H9 (cell line): ENCODE measurements around the gene FKBP4. TPM values are rescaled to one million over a fixed set of nuclear protein-coding genes. Genes with fewer than 3 reads are reported as not detected.

Experiments
- DNase-seq: peaks from one replicate; pipeline ENCODE4 v3.0.0-alpha.2; 2017
- H2AFZ ChIP-seq: one replicate; pipeline ENCODE4 v1.6.1; 2013; ENCODE audit warnings: mild to moderate bottlenecking, low read length, control low read depth, moderate library complexity
- H2AK5ac ChIP-seq: 2 replicates; pipeline ENCODE4 v1.6.1; 2013; ENCODE audit warnings: low read length, control low read depth, mixed read lengths; ENCODE audit not compliant: insufficient read length
- H2BK120ac ChIP-seq: one replicate; pipeline ENCODE4 v1.6.1; 2013; ENCODE audit warnings: low read depth, mild to moderate bottlenecking, low read length, control low read depth, inconsistent platforms; ENCODE audit not compliant: poor library complexity, severe bottlenecking
- H2BK12ac ChIP-seq: 2 replicates; pipeline ENCODE4 v1.6.1; 2013; ENCODE audit warnings: low read length, control low read depth, mixed read lengths, low read depth; ENCODE audit not compliant: insufficient read length
- H2BK15ac ChIP-seq: 2 replicates; pipeline ENCODE4 v1.6.1; 2013; ENCODE audit warnings: low read depth, low read length, control low read depth
- H2BK20ac ChIP-seq: one replicate; pipeline ENCODE4 v1.6.1; 2013; ENCODE audit warnings: low read depth, mild to moderate bottlenecking, low read length, control low read depth, inconsistent platforms; ENCODE audit not compliant: poor library complexity, severe bottlenecking
- H2BK5ac ChIP-seq: 2 replicates; pipeline ENCODE4 v1.6.1; 2013; ENCODE audit warnings: low read length, control low read depth, mixed read lengths; ENCODE audit not compliant: insufficient read length
- H3K14ac ChIP-seq: 2 replicates; pipeline ENCODE4 v1.6.1; 2013; ENCODE audit warnings: low read length, control low read depth; ENCODE audit not compliant: insufficient read depth
- H3K18ac ChIP-seq: 2 replicates; pipeline ENCODE4 v1.6.1; 2013; ENCODE audit warnings: low read depth, mild to moderate bottlenecking, mixed read lengths, low read length, control low read depth; ENCODE audit not compliant: insufficient read length
- H3K23ac ChIP-seq: 2 replicates; pipeline ENCODE4 v1.6.1; 2013; ENCODE audit warnings: low read length, control low read depth, mixed read lengths, low read depth; ENCODE audit not compliant: insufficient read length
- H3K23me2 ChIP-seq: 2 replicates; pipeline ENCODE4 v1.6.1; 2013; ENCODE audit warnings: low read depth, mild to moderate bottlenecking, mixed read lengths, low read length, control low read depth; ENCODE audit not compliant: insufficient read length, poor library complexity, severe bottlenecking
- H3K27ac ChIP-seq: 2 replicates; pipeline ENCODE4 v1.5.1; 2013; ENCODE audit warnings: low read length, control low read depth, mixed read lengths, low read depth; ENCODE audit not compliant: insufficient read length
- H3K27me3 ChIP-seq: 2 replicates; pipeline ENCODE4 v1.6.1; 2013; ENCODE audit warnings: low read length, control low read depth, inconsistent platforms; ENCODE audit not compliant: insufficient read depth
- H3K4ac ChIP-seq: 2 replicates; pipeline ENCODE4 v1.6.1; 2013; ENCODE audit warnings: low read depth, mild to moderate bottlenecking, control low read depth, inconsistent platforms, low read length, moderate library complexity
- H3K4me1 ChIP-seq: 2 replicates; pipeline ENCODE4 v1.6.1; 2013; ENCODE audit warnings: low read length, control low read depth, inconsistent platforms; ENCODE audit not compliant: insufficient read depth
- H3K4me2 ChIP-seq: 2 replicates; pipeline ENCODE4 v1.6.1; 2013; ENCODE audit warnings: low read length, control low read depth, mixed read lengths; ENCODE audit not compliant: insufficient read length, insufficient read depth
- H3K56ac ChIP-seq: 2 replicates; pipeline ENCODE4 v1.6.1; 2013; ENCODE audit warnings: low read depth, mild to moderate bottlenecking, mixed read lengths, low read length, control low read depth; ENCODE audit not compliant: insufficient read length
- H3K79me1 ChIP-seq: 2 replicates; pipeline ENCODE4 v1.6.1; 2013; ENCODE audit warnings: low read depth, mild to moderate bottlenecking, moderate library complexity, low read length, control low read depth, inconsistent platforms; ENCODE audit not compliant: insufficient read depth, poor library complexity, severe bottlenecking
- H3K79me2 ChIP-seq: 2 replicates; pipeline ENCODE4 v1.6.1; 2013; ENCODE audit warnings: low read length, control low read depth, inconsistent platforms; ENCODE audit not compliant: insufficient read depth
- H3K9ac ChIP-seq: 2 replicates; pipeline ENCODE4 v1.6.1; 2013; ENCODE audit warnings: low read length, control low read depth, mixed read lengths; ENCODE audit not compliant: insufficient read length; ENCODE audit errors: extremely low read depth
- H3K9me3 ChIP-seq: one replicate; pipeline ENCODE4 v1.6.1; 2013; ENCODE audit warnings: low read depth, low read length, inconsistent platforms; ENCODE audit not compliant: control insufficient read depth
- H3T11ph ChIP-seq: one replicate; pipeline ENCODE4 v1.6.1; 2013; ENCODE audit warnings: mild to moderate bottlenecking, low read length, control low read depth, inconsistent platforms
- H4K20me1 ChIP-seq: one replicate; pipeline ENCODE4 v1.6.1; 2013; ENCODE audit not compliant: control insufficient read depth, insufficient read length, insufficient read depth
- H4K5ac ChIP-seq: 2 replicates; pipeline ENCODE4 v1.6.1; 2013; ENCODE audit warnings: low read depth, mild to moderate bottlenecking, mixed read lengths, low read length, control low read depth; ENCODE audit not compliant: insufficient read length
- H4K8ac ChIP-seq: replicated peaks from 2 replicates; pipeline ENCODE4 v1.6.1; 2013; ENCODE audit warnings: low read length, control low read depth, mixed read lengths, low read depth; ENCODE audit not compliant: insufficient read length
- H4K91ac ChIP-seq: 2 replicates; pipeline ENCODE4 v1.6.1; 2013; ENCODE audit warnings: low read depth, mild to moderate bottlenecking, moderate library complexity, mixed read lengths, low read length, control low read depth; ENCODE audit not compliant: insufficient read length
- H3K27ac Mint-ChIP-seq, 3 experiments: 2 replicates in 2 of 3; 3 replicates in 1 of 3; pipeline ENCODE4 v1.8.0; 2020 to 2021; ENCODE audit warnings: mixed read lengths in 3 of 3, mild to moderate bottlenecking in 1 of 3, moderate library complexity in 1 of 3
- H3K27me3 Mint-ChIP-seq: 2 replicates; pipeline ENCODE4 v1.8.0; 2021; ENCODE audit warnings: low read depth, mild to moderate bottlenecking, moderate library complexity, mixed read lengths
- H3K36me3 Mint-ChIP-seq, 3 experiments: 2 replicates in 2 of 3; 3 replicates in 1 of 3; pipeline ENCODE4 v1.8.0; 2020 to 2021; ENCODE audit warnings: low read depth in 3 of 3, mixed read lengths in 3 of 3; ENCODE audit not compliant: insufficient read depth in 1 of 3
- H3K4me1 Mint-ChIP-seq, 2 experiments: 2 replicates each; pipeline ENCODE4 v1.8.0; 2020; ENCODE audit warnings: mixed read lengths in 2 of 2
- H3K4me3 Mint-ChIP-seq, 2 experiments: 2 replicates in 1 of 2; 3 replicates in 1 of 2; pipeline ENCODE4 v1.8.0; 2020 to 2021; ENCODE audit warnings: mild to moderate bottlenecking in 2 of 2, mixed read lengths in 2 of 2, moderate library complexity in 1 of 2
- H3K9me3 Mint-ChIP-seq, 2 experiments: 2 replicates in 1 of 2; 3 replicates in 1 of 2; pipeline ENCODE4 v1.8.0; 2020; ENCODE audit warnings: mild to moderate bottlenecking in 2 of 2, mixed read lengths in 2 of 2, moderate library complexity in 1 of 2
- CTCF ChIP-seq: fragments of 200-600 bp; sonication (generic); conservative IDR thresholded peaks from 3 replicates; pipeline ENCODE4 v1.8.0; 2021; ENCODE audit warnings: antibody characterized with exemption, mild to moderate bottlenecking
- WGBS: extraction: QIAGEN DNeasy Blood & Tissue Kit; methylation state at CpG from one replicate; pipeline ENCODE4 v1.1.7; 2013; ENCODE audit warnings: missing lambda C conversion rate, low lambda C conversion rate, mixed read lengths; ENCODE audit not compliant: insufficient read length; ENCODE audit errors: extremely low coverage; 5-methylcytosine and 5-hydroxymethylcytosine counted together
- total RNA-seq: library from RNA; stranded (reverse); gene quantifications from 2 replicates; pipeline ENCODE4 v1.2.1, GENCODE V29; 2021

FKBP4 gene
- total RNA-seq, 1 experiment from 2014 or later: 221 TPM

DNA sequence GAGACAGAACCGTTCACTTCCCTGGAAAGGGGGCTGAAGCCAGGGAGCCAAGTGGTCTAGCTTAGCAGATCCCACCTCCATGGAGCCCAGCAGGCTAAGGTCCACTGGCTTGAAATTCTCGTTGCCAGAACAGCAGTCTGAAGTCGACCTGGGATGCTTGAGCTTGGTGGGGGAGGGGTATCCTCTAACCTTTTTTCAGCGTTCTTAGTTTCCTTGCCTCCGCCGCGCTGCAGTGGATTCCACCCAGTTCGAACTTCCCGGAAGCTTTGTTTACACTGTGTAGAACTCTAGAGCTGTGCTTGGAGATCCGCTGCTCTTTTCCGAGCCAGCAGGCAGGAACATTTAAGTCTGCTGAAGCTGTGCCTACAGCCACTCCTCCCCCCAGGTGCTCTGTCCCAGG, 45.2 kb upstream of the FKBP4 start:
- Histone ChIP-seq H2AK5ac (no peak overlapping the region), H2BK15ac (no peak overlapping the region), H4K91ac (no peak overlapping the region), H3K18ac (no peak overlapping the region), H3K4ac (no peak overlapping the region), H4K5ac (no peak overlapping the region), H3K4me1 (peaks cover 17% of the 10 kb centered on the region; the same call in 1 of the 2 replicates), H2BK5ac (no peak overlapping the region), H2BK120ac (no peak overlapping the region), H3K79me2 (no peaks in the 10 kb centered on the region), H3K27me3 (no peaks in the 10 kb centered on the region; the same call in 1 of the 2 replicates), H3K23me2 (no peaks in the 10 kb centered on the region), H2BK20ac (no peak overlapping the region), H4K8ac (no peak overlapping the region), H3K9ac (no peak overlapping the region), H3K56ac (no peak overlapping the region), H3K23ac (no peak overlapping the region), H3K4me2 (no peak overlapping the region), H3K79me1 (no peaks in the 10 kb centered on the region), H2BK12ac (no peak overlapping the region), H4K20me1 (no peaks in the 10 kb centered on the region), H3T11ph (no peak overlapping the region), H3K14ac (no peak overlapping the region), H3K9me3 (no peaks in the 10 kb centered on the region), H3K27ac (no peak overlapping the region), H2AFZ (no peak overlapping the region)
- peak; percentile 44 for DNase-seq
- Mint-ChIP-seq H3K9me3 (peaks cover 0 to 3% of the 10 kb centered on the region in 2 experiments; a peak in 3 of 5 replicates), H3K27me3 (peaks cover 37% of the 10 kb centered on the region), H3K4me1 (peaks cover 43 to 49% of the 10 kb centered on the region in 2 experiments), H3K36me3 (no peaks in the 10 kb centered on the region), H3K4me3 (peak overlapping the region in 1 of 2 experiments; percentile 12; a peak in 1 of 5 replicates), H3K27ac (no peak overlapping the region; a peak in 1 of 7 replicates)
- no peak for TF ChIP-seq CTCF
- WGBS: no CpG with 5 or more reads among the region's 11 CpGs
